ENCODE results near the gene PPP6R2.
A peak's percentile ranks its signal among the peaks of the same experiment; 100 is the strongest.
"Not testable (repeated sequence)": the region's sequence is repeated elsewhere in the genome, so short reads cannot be mapped to it uniquely, and the experiment has no call there.

The PPP6R2 gene

DNA sequence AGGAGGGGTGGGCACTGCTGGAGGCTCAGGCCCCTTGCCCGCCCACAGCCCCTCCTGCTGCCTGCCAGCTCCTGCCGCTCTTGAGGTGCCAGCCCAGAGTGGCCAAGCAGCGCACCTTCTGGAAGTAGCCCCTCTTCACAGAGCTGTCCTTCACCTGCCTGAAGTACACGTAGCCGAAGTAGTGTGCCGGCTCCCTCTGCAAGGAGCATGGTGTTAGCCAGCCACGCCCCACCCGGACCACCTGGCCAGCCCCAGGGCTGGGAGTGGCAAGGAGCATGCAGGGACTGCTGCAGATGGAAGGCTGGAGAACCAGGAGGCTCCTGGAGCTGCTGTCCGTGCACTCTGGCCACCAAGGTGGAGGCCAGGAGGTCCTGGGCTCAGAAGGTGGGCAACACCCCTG is 25.9 kb upstream of the PPP6R2 start:
- peak; percentile 60 for DNase-seq (ENCODE audit: low read depth, low spot score)

- no peak for DNase-seq (ENCODE audit: low read depth, low spot score)
Observed at GRCh38 chr22:50317674-50318073, 25.5 kb upstream of the PPP6R2 start.

DNA sequence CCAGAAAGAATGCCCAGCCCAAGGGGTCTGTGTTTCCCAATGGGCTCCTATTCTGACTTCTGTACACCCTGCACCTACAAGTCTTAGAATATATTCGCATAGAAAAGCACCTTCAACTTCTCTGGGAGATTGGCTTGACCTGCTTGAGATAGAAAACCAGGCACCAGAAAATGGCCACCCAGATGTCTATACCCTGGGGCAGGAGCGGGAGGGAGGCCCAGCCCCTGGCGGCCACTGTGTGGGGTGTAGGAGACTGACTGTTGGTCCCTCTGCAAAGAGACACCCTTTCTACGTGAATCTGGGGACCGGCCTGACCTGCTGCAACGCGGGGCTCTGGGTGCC is 24.8 kb upstream of the PPP6R2 start:
- no peak for DNase-seq (ENCODE audit: low read depth, low spot score)

- no peak for DNase-seq (ENCODE audit: low read depth, low spot score)
Observed at GRCh38 chr22:50318698-50319411, 24.3 kb upstream of the PPP6R2 start.

GRCh38 chr22:50319503-50319951 is 23.6 kb upstream of the PPP6R2 start:
- DNase-seq (ENCODE audit: low read depth, low spot score) = no peak

- DNase-seq (ENCODE audit: low read depth, low spot score) = no peak
Observed at GRCh38 chr22:50320116-50320515, 23.0 kb upstream of the PPP6R2 start.

- no peak for DNase-seq (ENCODE audit: low read depth, low spot score)
Observed at GRCh38 chr22:50320671-50321325, 22.3 kb upstream of the PPP6R2 start.

- not testable (repeated sequence) for DNase-seq (ENCODE audit: low read depth, low spot score)
Observed at GRCh38 chr22:50322382-50323104, 20.6 kb upstream of the PPP6R2 start.

- no peak for DNase-seq (ENCODE audit: low read depth, low spot score)
Observed at GRCh38 chr22:50323900-50324299, 19.2 kb upstream of the PPP6R2 start.

- no peak for DNase-seq (ENCODE audit: low read depth, low spot score)
Observed at GRCh38 chr22:50325444-50326224, 17.5 kb upstream of the PPP6R2 start.

- no peak for DNase-seq (ENCODE audit: low read depth, low spot score)
Observed at GRCh38 chr22:50326225-50326955, 16.7 kb upstream of the PPP6R2 start.

DNA sequence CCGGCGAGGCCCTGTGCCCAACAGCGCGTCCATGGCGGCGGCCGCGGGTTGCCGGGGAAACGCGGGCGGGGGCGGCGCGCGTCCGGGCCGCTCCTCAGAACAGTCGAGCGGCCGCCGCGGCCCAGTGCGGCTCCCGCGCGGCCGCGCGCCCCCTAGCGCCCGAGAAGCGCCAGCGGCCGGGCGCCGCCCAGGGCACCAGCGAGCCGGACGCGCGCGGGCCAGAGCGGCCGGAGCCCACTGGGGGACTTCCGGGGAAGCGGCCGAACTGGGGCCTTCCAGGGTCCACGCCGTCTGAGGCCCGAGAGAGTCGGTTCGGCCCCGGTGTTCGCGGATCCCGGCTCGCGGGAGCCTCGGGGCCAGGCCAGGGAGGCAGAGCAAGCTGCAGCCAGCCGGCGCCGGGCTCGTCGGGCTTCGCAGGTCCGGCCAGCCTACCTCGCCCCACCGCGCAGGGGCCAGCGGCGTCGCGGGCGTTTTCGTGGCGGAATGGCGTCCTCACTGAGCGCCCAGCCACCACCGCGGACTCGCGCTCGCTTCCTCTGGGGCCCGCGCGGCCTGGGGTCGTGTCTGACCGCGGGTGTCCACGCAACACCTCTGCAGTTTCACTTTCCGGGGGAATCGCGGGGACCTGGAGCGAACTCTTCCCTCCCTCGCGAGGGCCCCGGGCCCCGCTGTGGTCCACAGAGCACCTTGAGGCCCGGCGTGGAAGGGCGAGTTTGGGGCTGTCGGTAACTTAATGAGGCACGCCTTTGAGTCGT is 16.0 kb upstream of the PPP6R2 start, which contains the start of gene DENND6B:
Gene DENND6B, minus strand, starts transcription at position 57 of the 755 bp plus-strand sequence. Its CDS starts 24 bp downstream, at position 33.
- peak; percentile 74 for DNase-seq (ENCODE audit: low read depth, low spot score)

- no peak for DNase-seq (ENCODE audit: low read depth, low spot score)
Observed at GRCh38 chr22:50327711-50328019, 15.5 kb upstream of the PPP6R2 start.

- no peak for DNase-seq (ENCODE audit: low read depth, low spot score)
Observed at GRCh38 chr22:50329236-50329635, 13.9 kb upstream of the PPP6R2 start.

DNA sequence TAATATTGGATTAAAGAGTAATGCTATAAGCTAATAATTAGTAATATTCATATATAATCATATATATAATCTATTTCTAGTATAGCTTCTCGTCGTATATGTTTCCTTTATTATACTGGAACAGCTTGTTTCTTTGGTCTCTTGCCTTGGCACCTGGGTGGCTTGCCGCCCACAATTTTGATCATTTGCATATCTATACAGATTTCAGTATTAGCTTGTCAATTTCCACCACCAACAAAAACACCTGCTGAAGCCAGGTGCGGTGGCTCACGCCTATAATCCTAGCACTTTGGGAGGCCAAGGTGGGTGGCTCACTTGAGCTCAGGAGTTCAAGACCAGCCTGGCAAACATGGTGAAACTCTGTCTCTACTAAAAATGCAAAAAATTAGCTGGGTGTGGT is 8.7 kb upstream of the PPP6R2 start:
- not testable (repeated sequence) for DNase-seq (ENCODE audit: low read depth, low spot score)

DNA sequence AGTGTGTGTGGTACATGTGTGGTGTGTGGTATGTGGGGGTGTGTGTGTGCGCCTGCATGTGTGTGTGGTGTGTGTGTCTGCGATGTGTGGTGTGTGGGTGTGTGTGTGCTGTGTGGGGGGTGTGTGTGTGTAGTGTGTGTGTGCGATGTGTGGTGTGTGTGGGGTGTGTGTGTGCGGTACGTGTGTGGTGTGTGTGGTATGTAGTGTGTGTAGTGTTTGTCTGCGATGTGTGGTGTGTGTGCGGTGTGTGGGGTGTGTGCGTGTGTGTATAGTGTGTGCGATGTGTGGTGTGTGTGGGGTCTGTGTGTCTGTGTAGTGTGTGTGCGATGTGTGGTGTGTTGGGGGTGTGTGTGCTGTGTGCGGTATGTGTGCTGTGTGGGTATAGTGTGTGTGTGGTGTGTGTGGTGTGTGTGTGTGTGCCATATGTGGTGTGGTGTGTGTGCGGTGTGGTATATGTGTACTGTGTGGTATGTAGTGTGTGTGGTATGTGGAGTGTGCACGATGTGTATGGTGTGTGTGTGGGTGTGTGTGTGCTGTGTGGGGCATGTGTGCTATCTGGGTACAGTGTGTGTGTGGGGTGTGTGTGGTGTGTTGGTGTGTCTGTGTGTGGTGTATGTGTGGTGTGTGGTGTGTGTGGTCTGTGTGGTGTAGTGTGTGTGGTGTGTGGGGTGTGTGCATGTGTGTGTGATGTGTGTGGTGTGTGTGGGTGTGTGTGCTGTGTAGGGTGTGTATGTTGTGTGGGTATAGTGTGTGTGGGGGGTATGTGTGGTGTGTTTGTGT is 5.7 kb upstream of the PPP6R2 start:
- no peak for DNase-seq (ENCODE audit: low read depth, low spot score)

DNA sequence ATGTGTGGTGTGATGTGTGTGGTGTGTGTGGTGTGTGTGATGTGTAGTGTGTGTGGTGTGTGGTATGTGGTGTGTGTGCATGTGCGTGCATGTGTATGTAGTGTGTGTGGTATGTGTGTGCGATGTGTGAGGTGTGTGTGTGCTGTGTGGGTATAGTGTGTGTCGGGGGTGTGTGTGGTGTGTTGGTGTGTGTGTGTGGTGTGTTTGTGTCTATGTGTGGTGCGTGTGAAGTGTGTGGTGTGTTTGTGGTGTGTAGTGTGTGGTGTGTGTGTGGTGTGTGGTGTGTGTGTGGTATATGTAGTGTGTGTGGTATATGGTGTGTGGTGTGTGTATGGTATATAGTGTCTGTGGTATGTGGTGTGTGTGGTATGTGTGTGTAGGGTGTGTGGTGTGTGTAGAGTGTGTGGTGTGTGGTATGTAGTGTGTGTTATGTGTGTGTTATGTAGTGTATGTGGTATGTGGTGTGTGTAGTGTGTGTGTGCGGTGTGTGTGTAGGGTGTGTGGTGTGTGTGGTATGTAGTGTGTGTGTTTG is 5.0 kb upstream of the PPP6R2 start:
- no peak for DNase-seq (ENCODE audit: low read depth, low spot score)

DNA sequence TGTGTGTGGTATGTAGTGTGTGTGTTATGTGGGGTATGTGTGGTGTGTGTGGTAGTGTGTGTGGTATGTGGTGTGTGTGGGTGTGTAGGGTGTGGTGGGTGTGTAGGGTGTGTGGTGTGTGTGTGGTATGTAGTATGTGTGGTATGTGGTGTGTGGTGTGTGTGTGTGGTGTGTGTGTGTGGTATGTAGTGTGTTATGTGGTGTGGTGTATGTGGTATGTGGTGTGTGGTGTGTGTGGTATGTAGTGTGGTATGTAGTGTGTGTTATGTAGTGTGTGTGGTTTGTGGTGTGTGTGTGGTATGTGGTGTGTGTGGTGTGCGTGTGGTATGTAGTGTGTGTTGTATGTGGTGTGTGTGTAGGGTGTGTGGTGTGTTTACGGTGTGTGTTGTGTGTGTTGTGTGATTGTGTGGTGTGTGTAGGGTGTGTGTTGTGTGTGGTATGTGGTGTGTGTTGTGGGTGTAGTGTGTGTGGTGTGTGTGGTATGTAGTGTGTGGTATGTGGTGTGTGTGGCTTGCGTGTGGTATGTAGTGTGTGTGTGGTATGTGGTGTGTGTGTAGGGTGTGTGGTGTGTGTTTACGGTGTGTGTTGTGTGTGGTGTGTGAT is 4.2 kb upstream of the PPP6R2 start:
- DNase-seq (ENCODE audit: low read depth, low spot score) = no peak

Measured in ELF-1 (cell line).